GM18909 (cell line): Measurements from ENCODE around the gene PACS1.

Experiments
- ATAC-seq: cut with Tn5 transposase; IDR thresholded peaks from one replicate; pipeline ENCODE4 v1.9.1; 2021; ENCODE audit warnings: mild to moderate bottlenecking; ENCODE audit not compliant: unreplicated experiment, poor library complexity

PACS1 gene

DNA sequence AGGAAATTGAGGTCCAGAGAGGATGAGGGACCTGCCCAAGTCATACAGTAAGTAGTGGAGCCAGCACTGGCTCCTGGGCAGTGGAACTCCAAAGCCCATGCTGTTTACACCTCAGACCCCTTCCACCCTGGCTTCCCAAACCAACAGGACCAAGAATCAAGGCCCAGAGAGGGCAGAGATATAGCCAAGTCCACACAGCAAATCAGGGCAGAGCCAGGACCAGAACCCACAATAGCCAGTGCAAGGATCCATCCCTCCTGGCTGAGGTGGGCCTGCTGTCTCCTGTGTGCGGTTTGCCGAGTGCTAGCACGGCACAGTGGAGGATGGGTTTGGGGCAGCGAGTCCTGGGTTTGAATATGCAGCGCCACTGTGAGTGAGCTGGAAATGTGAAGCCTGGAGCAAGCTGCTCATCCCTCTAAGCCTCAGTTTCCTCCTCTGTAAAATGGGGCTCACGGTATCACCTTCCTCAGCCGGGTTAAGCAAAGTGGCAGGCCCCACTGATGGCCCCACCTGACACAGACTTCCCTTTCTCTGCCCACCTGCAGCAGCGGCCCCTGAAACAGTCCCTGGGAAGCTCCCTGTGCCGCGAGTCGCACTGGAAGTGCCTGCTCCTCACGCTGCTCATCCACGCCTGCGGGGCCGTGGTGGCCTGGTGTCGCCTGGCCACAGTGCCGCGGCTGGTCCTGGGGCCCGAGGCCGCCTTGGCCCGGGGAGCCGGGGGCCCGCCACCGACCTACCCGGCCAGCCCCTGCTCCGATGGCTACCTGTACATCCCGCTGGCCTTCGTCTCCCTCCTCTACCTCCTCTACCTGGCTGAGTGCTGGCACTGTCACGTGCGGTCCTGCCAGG lies 223.9 kb downstream of the PACS1 start:
- ATAC-seq, result no peak
